Cardiac muscle cell (in vitro differentiated cells and primary cell): ENCODE results near the gene CPT1B. TPM values are rescaled to one million over a fixed set of nuclear protein-coding genes. Genes with fewer than 3 reads are reported as not detected.

ENCODE experiments used
- DNase-seq, 2 donors: peaks; one replicate each; pipeline versions ENCODE4 v3.0.0 to v3.0.0-alpha.2; 2010 to 2017; ENCODE audit warnings: low read depth in 1 of 2, low spot score in 1 of 2
- H3K27ac ChIP-seq: fragments of 200-600 bp; sonication (generic); 2 replicates; pipeline ENCODE4 v1.5.1; 2016
- H3K27me3 ChIP-seq: fragments of 200-600 bp; sonication (generic); 2 replicates; pipeline ENCODE4 v1.6.0; 2016; ENCODE audit warnings: control low read depth
- H3K36me3 ChIP-seq: fragments of 200-600 bp; sonication (generic); 2 replicates; pipeline ENCODE4 v1.5.1; 2016; ENCODE audit warnings: control low read depth
- H3K4me1 ChIP-seq: fragments of 200-600 bp; sonication (generic); 2 replicates; pipeline ENCODE4 v1.8.1; 2017; ENCODE audit warnings: low read depth, mild to moderate bottlenecking, mixed run types
- H3K4me3 ChIP-seq: fragments of 200-600 bp; sonication (generic); 2 replicates; pipeline ENCODE4 v1.5.1; 2016; ENCODE audit warnings: mild to moderate bottlenecking
- H3K9me3 ChIP-seq: fragments of 200-600 bp; sonication (generic); 2 replicates; pipeline ENCODE4 v1.5.1; 2017; ENCODE audit warnings: low read depth, mild to moderate bottlenecking, control low read depth
- CTCF ChIP-seq: IDR thresholded peaks from 2 replicates; pipeline ENCODE4 v1.5.1; 2012; ENCODE audit warnings: low read depth, mild to moderate bottlenecking, low read length
- polyA plus RNA-seq: library from polyadenylated mRNA; unstranded; fragments of >200 nt; fragmentation: Nextera tagmentation; extraction: Ambion mirVana; gene quantifications from 2 replicates; pipeline ENCODE4 v1.2.1, GENCODE V29; 2016
- total RNA-seq: library from RNA; depleted of rRNA; stranded (reverse); fragments of >200 nt; gene quantifications from 2 replicates; pipeline ENCODE4 v1.2.3, GENCODE V29; 2016

CPT1B gene
- total and polyA plus RNA-seq, 2 experiments from 2014 or later: 39.1 to 58.7 TPM

DNA sequence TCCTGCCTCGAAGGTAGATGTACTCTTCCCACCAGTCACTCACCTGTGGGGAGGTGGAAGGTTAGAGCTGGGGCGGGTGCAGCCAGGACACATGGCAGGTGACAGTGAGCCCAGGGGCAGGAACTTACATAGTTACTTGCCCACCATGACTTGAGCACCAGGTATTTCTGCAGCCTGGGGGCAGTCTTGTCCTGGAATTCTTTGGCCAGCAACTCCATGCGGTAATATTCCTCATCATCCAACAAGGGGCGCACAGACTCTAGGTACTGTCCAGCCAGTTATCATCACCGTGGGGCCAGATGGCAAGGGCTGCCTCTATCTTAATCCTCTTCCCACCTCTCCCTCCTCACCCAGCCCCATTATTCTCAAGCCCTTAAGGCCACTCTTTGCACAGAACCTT, 2.2 kb downstream of the CPT1B start:
- no peak overlapping the region for H3K27ac ChIP-seq
- TF ChIP-seq CTCF: peak; percentile 49
- no peak overlapping the region for H3K4me3 ChIP-seq
- H3K27me3 ChIP-seq: no peaks in the 10 kb centered on the region
- peaks cover 16% of the 10 kb centered on the region for H3K4me1 ChIP-seq
- peaks cover 15% of the 10 kb centered on the region for H3K36me3 ChIP-seq
- H3K9me3 ChIP-seq: no peaks in the 10 kb centered on the region
- DNase-seq: peak; percentile 60 to 68

- Histone ChIP-seq H3K4me3 (no peak overlapping the region), H3K9me3 (no peaks in the 10 kb centered on the region), H3K36me3 (peaks cover 18% of the 10 kb centered on the region), H3K4me1 (peaks cover 16% of the 10 kb centered on the region), H3K27ac (no peak overlapping the region), H3K27me3 (no peaks in the 10 kb centered on the region)
- TF ChIP-seq CTCF: no peak
- no peak for DNase-seq
Observed at GRCh38 chr22:50575426-50575941, 2.7 kb downstream of the CPT1B start.

DNA sequence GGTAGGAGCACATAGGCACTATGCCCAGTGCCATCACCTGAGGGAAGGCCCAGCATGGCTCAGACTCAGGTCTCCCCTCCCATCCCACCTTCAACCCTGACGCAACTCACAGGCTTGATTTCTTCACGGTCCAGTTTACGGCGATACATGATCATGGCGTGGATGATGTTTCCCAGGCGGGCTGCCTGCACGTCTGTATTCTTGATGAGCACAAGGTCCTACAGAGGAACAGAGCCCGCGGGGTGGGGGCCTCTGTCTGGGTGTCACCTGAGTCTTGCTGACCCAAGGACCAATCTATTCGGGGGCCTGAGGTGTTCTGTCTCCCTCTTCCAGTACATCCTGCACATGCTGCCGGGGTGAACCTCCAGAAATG, 3.9 kb downstream of the CPT1B start:
- Histone ChIP-seq H3K4me3 (no peak overlapping the region), H3K36me3 (peaks cover 27% of the 10 kb centered on the region), H3K27me3 (no peaks in the 10 kb centered on the region), H3K4me1 (peaks cover 15% of the 10 kb centered on the region), H3K27ac (no peak overlapping the region), H3K9me3 (no peaks in the 10 kb centered on the region)
- DNase-seq: no peak
- no peak for TF ChIP-seq CTCF

GRCh38 chr22:50573491-50574382, 4.5 kb downstream of the CPT1B start:
- no peak for DNase-seq
- H3K36me3 ChIP-seq: peaks cover 32% of the 10 kb centered on the region
- TF ChIP-seq CTCF: no peak
- H3K9me3 ChIP-seq: no peaks in the 10 kb centered on the region
- H3K4me3 ChIP-seq: no peak overlapping the region
- H3K4me1 ChIP-seq: peaks cover 8% of the 10 kb centered on the region
- no peaks in the 10 kb centered on the region for H3K27me3 ChIP-seq
- H3K27ac ChIP-seq: no peak overlapping the region

DNA sequence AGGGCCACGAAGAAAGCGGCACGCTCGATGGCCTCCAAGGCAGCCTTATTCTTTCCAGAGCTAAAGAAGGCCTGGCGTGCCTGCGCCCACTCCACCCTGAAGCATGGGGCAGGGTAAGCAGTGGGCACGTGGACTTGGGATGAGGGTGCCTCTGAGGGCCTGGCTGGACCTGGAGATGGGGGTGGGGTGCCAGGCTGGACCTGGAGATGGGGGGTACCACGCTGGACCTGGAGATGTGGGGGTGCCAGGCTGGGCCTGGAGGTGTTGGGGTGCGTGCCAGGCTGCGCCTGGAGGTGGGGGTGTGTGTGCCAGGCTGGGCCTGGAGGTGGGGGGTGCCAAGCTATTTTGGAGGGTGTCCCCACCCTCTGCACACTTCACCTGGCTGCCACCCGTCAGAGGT, 5.3 kb downstream of the CPT1B start:
- H3K27ac ChIP-seq: no peak overlapping the region
- H3K27me3 ChIP-seq: no peaks in the 10 kb centered on the region
- TF ChIP-seq CTCF: no peak
- no peak for DNase-seq
- no peak overlapping the region for H3K4me3 ChIP-seq
- H3K9me3 ChIP-seq: no peaks in the 10 kb centered on the region
- peaks cover 37% of the 10 kb centered on the region for H3K36me3 ChIP-seq
- peaks cover under 1% of the 10 kb centered on the region for H3K4me1 ChIP-seq
